Testis (tissue), 2 donors: Measurements from ENCODE around the gene TM2D1.

Experiments used
- CTCF ChIP-seq, 3 experiments: fragments of 450-650 bp in 2 of 3; fragments of 200-600 bp in 1 of 3; sonication (generic) in 1 of 3; IDR thresholded peaks; one replicate each; pipeline ENCODE4 v1.5.1; 2016 to 2019; ENCODE audit warnings: antibody characterized with exemption in 3 of 3, mild to moderate bottlenecking in 2 of 3, moderate library complexity in 1 of 3
- POLR2A ChIP-seq: fragments of 450-650 bp; IDR thresholded peaks from one replicate; pipeline ENCODE4 v1.6.1; 2017; ENCODE audit warnings: antibody characterized with exemption, mild to moderate bottlenecking, moderate library complexity

- TF ChIP-seq CTCF (IDR thresholded peaks at IDR 0.05): no peak
- TF ChIP-seq POLR2A: no peak
Observed at GRCh38 chr1:61672376-61672775, 52.6 kb downstream of the TM2D1 start.
